Nephron (organoid): Measurements from ENCODE around the gene ZNF628.

ENCODE experiments used
- H3K27ac Mint-ChIP-seq, 3 experiments: 2 replicates each; pipeline ENCODE4 v1.8.0; 2020; ENCODE audit warnings: mixed read lengths in 3 of 3, mild to moderate bottlenecking in 2 of 3, moderate library complexity in 1 of 3
- H3K27me3 Mint-ChIP-seq: 2 replicates; pipeline ENCODE4 v1.8.0; 2021; ENCODE audit warnings: low read depth, mild to moderate bottlenecking, moderate library complexity, mixed read lengths
- H3K36me3 Mint-ChIP-seq: 2 replicates; pipeline ENCODE4 v1.8.0; 2020; ENCODE audit warnings: low read depth, mixed read lengths
- H3K4me1 Mint-ChIP-seq: 2 replicates; pipeline ENCODE4 v1.8.0; 2020; ENCODE audit warnings: mixed read lengths
- H3K4me3 Mint-ChIP-seq, 3 experiments: 2 replicates each; pipeline ENCODE4 v1.8.0; 2020; ENCODE audit warnings: mild to moderate bottlenecking in 3 of 3, mixed read lengths in 3 of 3, moderate library complexity in 2 of 3
- H3K9me3 Mint-ChIP-seq: 2 replicates; pipeline ENCODE4 v1.8.0; 2020; ENCODE audit warnings: mixed read lengths
- TF ChIP-seq, protein P1 (sequence below), 3 experiments: fragments of 200-600 bp; sonication (generic); IDR thresholded peaks; one replicate each; pipeline ENCODE4 v1.5.0; 2021; ENCODE audit warnings: antibody characterized with exemption in 3 of 3; ENCODE audit not compliant: unreplicated experiment in 3 of 3

The ZNF628 gene

DNA sequence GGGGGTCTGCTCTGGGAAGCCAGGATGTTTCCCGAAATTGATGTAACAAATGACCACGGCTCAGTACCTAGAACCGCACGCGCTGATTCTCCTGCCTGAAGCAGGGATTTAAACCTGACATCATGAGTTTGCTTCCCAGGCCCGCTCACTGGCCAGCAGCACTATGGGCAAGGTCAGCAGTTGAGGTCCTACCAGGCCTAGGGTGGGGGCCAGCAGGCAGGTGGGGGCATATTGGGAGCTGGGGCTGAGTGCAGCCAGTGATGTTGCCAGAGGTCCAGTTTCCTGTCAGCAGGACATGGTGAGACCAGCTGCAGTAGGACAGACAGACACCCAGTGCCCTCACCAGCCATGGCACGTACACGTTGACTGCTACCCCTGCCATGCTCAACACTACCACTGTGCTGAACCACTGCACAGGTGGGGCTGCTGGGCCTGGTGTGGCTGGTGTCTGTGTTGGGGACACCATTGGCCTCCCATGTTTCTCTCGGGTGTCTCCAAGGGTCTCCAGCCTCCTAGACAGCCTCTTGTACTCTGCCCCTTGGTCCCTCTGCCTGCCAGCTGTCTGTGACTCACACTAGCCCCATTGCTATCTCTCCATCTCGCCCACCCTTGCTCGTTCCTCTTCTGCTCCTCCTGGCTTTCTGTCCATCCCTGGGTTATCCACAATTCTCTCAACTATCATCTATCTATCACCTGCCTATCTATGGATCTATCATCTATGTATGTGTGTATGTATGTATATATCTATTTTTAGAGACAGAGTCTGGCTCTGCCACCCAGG is 10.8 kb upstream of the ZNF628 start:
- no peaks in the 10 kb centered on the region for H3K9me3 Mint-ChIP-seq
- H3K36me3 Mint-ChIP-seq = no peaks in the 10 kb centered on the region
- no peak overlapping the region for H3K27ac Mint-ChIP-seq
- peaks cover 15% of the 10 kb centered on the region for H3K4me1 Mint-ChIP-seq
- TF ChIP-seq, protein P1, sequence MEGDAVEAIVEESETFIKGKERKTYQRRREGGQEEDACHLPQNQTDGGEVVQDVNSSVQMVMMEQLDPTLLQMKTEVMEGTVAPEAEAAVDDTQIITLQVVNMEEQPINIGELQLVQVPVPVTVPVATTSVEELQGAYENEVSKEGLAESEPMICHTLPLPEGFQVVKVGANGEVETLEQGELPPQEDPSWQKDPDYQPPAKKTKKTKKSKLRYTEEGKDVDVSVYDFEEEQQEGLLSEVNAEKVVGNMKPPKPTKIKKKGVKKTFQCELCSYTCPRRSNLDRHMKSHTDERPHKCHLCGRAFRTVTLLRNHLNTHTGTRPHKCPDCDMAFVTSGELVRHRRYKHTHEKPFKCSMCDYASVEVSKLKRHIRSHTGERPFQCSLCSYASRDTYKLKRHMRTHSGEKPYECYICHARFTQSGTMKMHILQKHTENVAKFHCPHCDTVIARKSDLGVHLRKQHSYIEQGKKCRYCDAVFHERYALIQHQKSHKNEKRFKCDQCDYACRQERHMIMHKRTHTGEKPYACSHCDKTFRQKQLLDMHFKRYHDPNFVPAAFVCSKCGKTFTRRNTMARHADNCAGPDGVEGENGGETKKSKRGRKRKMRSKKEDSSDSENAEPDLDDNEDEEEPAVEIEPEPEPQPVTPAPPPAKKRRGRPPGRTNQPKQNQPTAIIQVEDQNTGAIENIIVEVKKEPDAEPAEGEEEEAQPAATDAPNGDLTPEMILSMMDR (IDR thresholded peaks at IDR 0.05; ENCODE audit: unreplicated experiment in 3 of 3) = no peak
- peak overlapping the region in 1 of 3 experiments; percentile 10 for H3K4me3 Mint-ChIP-seq
- no peaks in the 10 kb centered on the region for H3K27me3 Mint-ChIP-seq

DNA sequence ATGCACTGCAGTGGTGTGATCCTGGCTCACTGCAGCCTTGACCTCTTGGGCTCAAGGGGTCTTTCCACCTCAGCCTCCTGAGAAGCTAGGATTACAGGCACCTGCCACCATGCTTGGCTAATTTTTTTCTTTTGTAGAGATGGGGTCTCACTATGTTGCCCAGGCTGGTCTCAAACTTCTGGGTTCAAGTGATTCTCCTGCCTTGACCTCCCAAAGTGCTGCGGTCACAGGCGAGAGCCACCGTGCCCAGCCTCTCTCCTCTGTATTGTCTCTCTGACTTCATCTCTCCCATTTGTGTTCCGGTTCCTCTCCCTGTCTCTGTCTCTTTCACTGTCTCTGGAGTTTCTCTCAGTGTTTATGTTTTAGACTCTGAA is 10.2 kb upstream of the ZNF628 start:
- TF ChIP-seq, protein P1 (IDR thresholded peaks at IDR 0.05; ENCODE audit: unreplicated experiment in 3 of 3) = no peak
- H3K9me3 Mint-ChIP-seq = no peaks in the 10 kb centered on the region
- H3K27me3 Mint-ChIP-seq = no peaks in the 10 kb centered on the region
- no peaks in the 10 kb centered on the region for H3K36me3 Mint-ChIP-seq
- no peak overlapping the region for H3K4me3 Mint-ChIP-seq
- peak overlapping the region in 1 of 3 experiments; percentile 5 for H3K27ac Mint-ChIP-seq
- peaks cover 16% of the 10 kb centered on the region for H3K4me1 Mint-ChIP-seq

DNA sequence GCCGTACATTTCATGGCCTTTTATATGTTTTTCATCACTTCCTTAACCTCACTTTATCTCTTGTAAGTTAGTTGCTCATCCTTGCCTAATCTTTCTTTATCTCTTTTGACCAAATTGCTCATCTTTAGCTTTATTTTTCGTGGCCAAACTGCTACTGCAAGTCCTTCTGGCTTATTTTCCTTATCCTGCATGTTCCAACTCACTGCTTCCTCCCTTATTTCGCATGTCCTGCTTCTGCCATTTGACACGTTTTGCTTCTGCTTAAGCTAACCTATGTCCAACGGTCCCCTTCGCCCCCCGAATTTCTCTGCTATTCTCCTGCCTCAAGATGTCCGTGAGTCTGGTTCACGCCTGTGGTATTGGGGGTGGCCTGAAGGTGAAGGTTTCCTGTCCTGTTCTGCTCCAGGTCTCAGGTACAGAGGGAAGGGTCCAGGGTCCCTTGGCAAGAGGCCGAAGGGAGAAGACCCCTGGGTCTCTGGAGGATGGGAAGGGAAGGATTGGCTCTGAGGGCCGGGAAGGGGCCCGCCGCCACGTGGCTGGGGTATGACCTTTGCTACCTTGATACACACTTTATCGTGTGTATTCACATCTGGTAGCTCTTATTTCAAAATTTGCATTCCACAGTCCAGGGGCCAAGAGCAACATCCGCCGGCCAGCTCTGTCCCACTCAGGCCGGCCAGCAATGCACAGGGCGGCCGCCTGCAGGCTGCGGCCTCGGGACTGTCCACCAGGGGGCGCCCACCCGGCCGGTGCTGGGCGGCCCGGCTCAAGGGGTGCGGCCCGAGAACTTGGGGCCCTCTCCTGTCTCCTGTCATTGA is 9.0 kb upstream of the ZNF628 start:
- TF ChIP-seq, protein P1 (IDR thresholded peaks at IDR 0.05; ENCODE audit: unreplicated experiment in 3 of 3) = peak; percentile 98 to 99 (median 98)
- H3K27me3 Mint-ChIP-seq = no peaks in the 10 kb centered on the region
- H3K27ac Mint-ChIP-seq = peak overlapping the region in 2 of 3 experiments; percentile 43 to 47

DNA sequence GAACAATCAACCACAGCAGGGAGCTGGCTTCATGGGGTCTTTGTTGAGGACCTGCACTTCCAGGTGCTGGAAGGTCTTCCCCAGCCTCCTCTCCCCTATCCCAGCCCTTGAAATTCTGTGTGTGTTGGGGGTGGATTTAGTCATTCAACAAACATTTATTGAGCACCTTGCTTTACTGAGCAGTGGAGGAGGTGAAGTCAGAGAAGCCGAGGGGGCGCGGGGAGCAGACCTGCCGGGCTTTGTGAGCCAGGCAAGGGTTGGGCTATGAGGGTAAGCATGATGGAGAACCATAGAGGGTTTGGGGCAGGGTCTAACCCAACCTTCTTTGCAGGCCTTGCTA is 8.4 kb upstream of the ZNF628 start:
- H3K27me3 Mint-ChIP-seq = peaks cover under 1% of the 10 kb centered on the region
- no peaks in the 10 kb centered on the region for H3K9me3 Mint-ChIP-seq

More for the DNA sequence above, 9.0 kb upstream of the ZNF628 start:
- H3K4me3 Mint-ChIP-seq = peak overlapping the region; percentile 8 to 47 (median 27)
- H3K9me3 Mint-ChIP-seq = no peaks in the 10 kb centered on the region
- H3K4me1 Mint-ChIP-seq = peaks cover 11% of the 10 kb centered on the region
- no peaks in the 10 kb centered on the region for H3K36me3 Mint-ChIP-seq

DNA sequence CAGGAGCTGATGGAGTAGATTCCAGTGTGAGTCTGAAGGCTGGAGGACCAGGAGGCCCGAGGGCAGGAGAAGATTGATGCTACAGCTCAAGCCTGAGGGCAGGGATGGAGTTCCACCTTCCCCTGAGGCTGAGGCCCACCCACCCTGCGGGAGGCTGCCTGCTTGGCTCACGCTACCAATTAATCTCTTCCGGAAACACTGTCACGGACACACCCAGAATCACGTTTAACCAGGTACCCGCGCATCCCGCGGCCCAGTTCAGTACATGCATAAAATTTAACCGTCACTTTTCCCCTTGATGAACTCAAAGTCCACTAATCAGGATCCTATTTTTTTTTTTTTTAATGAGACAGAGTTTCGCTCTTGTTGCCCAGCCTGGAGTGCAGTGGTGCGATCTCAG is 5.2 kb upstream of the ZNF628 start:
- Mint-ChIP-seq H3K36me3 (no peaks in the 10 kb centered on the region), H3K4me3 (peak overlapping the region in 2 of 3 experiments; percentile 38 to 62), H3K27me3 (peaks cover 4% of the 10 kb centered on the region), H3K4me1 (peaks cover 22% of the 10 kb centered on the region), H3K27ac (peak overlapping the region; percentile 63 to 86 (median 80)), H3K9me3 (no peaks in the 10 kb centered on the region)
- TF ChIP-seq, protein P1 (IDR thresholded peaks at IDR 0.05; ENCODE audit: unreplicated experiment in 3 of 3) = no peak

More for the DNA sequence above, 8.4 kb upstream of the ZNF628 start:
- TF ChIP-seq, protein P1 (IDR thresholded peaks at IDR 0.05; ENCODE audit: unreplicated experiment in 3 of 3) = peak in 1 of 3 experiments; percentile 5
- peaks cover 12% of the 10 kb centered on the region for H3K4me1 Mint-ChIP-seq
- peak overlapping the region in 1 of 3 experiments; percentile 47 for H3K27ac Mint-ChIP-seq
- no peaks in the 10 kb centered on the region for H3K36me3 Mint-ChIP-seq
- peak overlapping the region in 2 of 3 experiments; percentile 20 to 27 for H3K4me3 Mint-ChIP-seq
